ENCODE measurements around the gene RGS5. TPM values are rescaled to one million over a fixed set of nuclear protein-coding genes. Genes with fewer than 3 reads are reported as not detected.

RGS5 gene
- polyA plus RNA-seq, 1 donor (not counting 4 experiments of a cell fraction or from before 2014, with no cell fraction given), result 4.1 TPM

DNA sequence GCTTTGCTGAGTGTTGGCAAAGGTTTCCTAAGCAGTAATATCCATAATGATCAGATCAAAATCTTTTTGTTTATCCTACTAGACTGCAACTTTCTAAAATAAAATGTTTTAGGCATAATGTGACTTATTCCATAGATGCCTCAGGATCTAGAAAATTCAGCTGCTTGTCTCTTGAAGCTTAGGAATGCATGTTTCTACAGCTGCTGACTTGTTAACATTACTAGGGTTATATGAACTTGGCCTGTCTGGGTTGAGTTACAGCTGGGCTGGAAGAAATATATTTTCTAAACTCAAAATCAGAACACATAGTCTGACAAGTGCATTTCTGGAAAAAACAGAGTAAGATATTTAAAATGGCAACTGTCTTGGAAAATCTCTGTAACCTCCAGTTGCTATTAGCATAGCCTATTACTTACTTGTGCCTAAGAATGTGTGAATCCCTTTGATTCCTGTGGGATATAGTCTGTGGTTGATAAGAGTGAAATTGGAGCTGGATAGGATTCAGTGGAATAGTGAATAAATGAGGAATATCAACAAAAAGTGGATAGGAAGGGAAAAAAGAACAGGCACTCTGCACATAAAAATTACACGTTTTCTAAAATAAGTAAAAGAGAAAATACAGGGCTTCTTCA is 72.4 kb downstream of the RGS5 start:
- H3K9ac ChIP-seq (ENCODE audit: control insufficient read depth, extremely low read depth, insufficient read depth, low read length), result no peak overlapping the region
- H3K4me3 ChIP-seq (ENCODE audit: control insufficient read depth in 2 of 3, extremely low read depth in 1 of 3, insufficient read depth in 2 of 3, low read depth in 1 of 3, low read length in 3 of 3), result no peak overlapping the region
- H3K9me3 ChIP-seq (ENCODE audit: control insufficient read depth, low read depth, low read length), result no peaks in the 10 kb centered on the region
- no peaks in the 10 kb centered on the region for H4K20me1 ChIP-seq (ENCODE audit: control insufficient read depth, extremely low read depth, insufficient read depth, low read length)
- DNase-seq (ENCODE audit: low read depth, low spot score) (no peak), FAIRE-seq (no peak)
- no peak overlapping the region for H3K4me2 ChIP-seq (ENCODE audit: control insufficient read depth, extremely low read depth, insufficient read depth, low read depth, low read length)
- TF ChIP-seq CTCF (optimal IDR thresholded peaks at IDR 0.05 in 1 of 3, IDR thresholded peaks at IDR 0.05 in 1 of 3, conservative IDR thresholded peaks at IDR 0.05 in 1 of 3; ENCODE audit: extremely low read depth in 1 of 3, insufficient read depth in 2 of 3, low read length in 3 of 3) (no peak), EZH2 (IDR thresholded peaks at IDR 0.05; ENCODE audit: low read length) (no peak)
- H3K36me3 ChIP-seq (ENCODE audit: control insufficient read depth in 2 of 2, extremely low read depth in 1 of 2, insufficient read depth in 2 of 2, low read length in 2 of 2), result no peaks in the 10 kb centered on the region
- no peaks in the 10 kb centered on the region for H3K27me3 ChIP-seq (ENCODE audit: control insufficient read depth, extremely low read depth, insufficient read depth, low read length)
- H3K4me1 ChIP-seq (ENCODE audit: control insufficient read depth, extremely low read depth, insufficient read depth, low read length), result no peaks in the 10 kb centered on the region
- no peaks in the 10 kb centered on the region for H3K79me2 ChIP-seq (ENCODE audit: control insufficient read depth, insufficient read depth, low read length)
- dilution Hi-C loops (cut with MboI; ENCODE audit: extremely low pct_ligation_motif_present, low sequenced_read_pairs), result no loop called here
- H2AFZ ChIP-seq (ENCODE audit: control insufficient read depth, low read length), result no peak overlapping the region
- no peak overlapping the region for H3K27ac ChIP-seq (ENCODE audit: control insufficient read depth, insufficient read depth, low read length)
- H3K9me1 ChIP-seq (ENCODE audit: control insufficient read depth, extremely low read depth, insufficient read depth, low read length), result no peaks in the 10 kb centered on the region

- no peak overlapping the region for H2AFZ ChIP-seq (ENCODE audit: control insufficient read depth, low read length)
- no peak for FAIRE-seq
Observed at GRCh38 chr1:163128282-163128681, 74.4 kb downstream of the RGS5 start.

More at GRCh38 chr1:163128282-163128681, 74.4 kb downstream of the RGS5 start:
- no peak for DNase-seq (ENCODE audit: low read depth, low spot score)
- no peaks in the 10 kb centered on the region for H3K4me1 ChIP-seq (ENCODE audit: control insufficient read depth, extremely low read depth, insufficient read depth, low read length)
- dilution Hi-C loops (cut with MboI; ENCODE audit: extremely low pct_ligation_motif_present, low sequenced_read_pairs), result no loop called here
- H3K27me3 ChIP-seq (ENCODE audit: control insufficient read depth, extremely low read depth, insufficient read depth, low read length), result no peaks in the 10 kb centered on the region
- no peaks in the 10 kb centered on the region for H4K20me1 ChIP-seq (ENCODE audit: control insufficient read depth, extremely low read depth, insufficient read depth, low read length)
- no peak overlapping the region for H3K4me3 ChIP-seq (ENCODE audit: control insufficient read depth in 2 of 3, extremely low read depth in 1 of 3, insufficient read depth in 2 of 3, low read depth in 1 of 3, low read length in 3 of 3)
- TF ChIP-seq CTCF (optimal IDR thresholded peaks at IDR 0.05 in 1 of 3, IDR thresholded peaks at IDR 0.05 in 1 of 3, conservative IDR thresholded peaks at IDR 0.05 in 1 of 3; ENCODE audit: extremely low read depth in 1 of 3, insufficient read depth in 2 of 3, low read length in 3 of 3), result no peak
- no peak for TF ChIP-seq EZH2 (IDR thresholded peaks at IDR 0.05; ENCODE audit: low read length)
- no peak overlapping the region for H3K9ac ChIP-seq (ENCODE audit: control insufficient read depth, extremely low read depth, insufficient read depth, low read length)
- H3K27ac ChIP-seq (ENCODE audit: control insufficient read depth, insufficient read depth, low read length), result no peak overlapping the region
- no peaks in the 10 kb centered on the region for H3K79me2 ChIP-seq (ENCODE audit: control insufficient read depth, insufficient read depth, low read length)
- no peaks in the 10 kb centered on the region for H3K9me1 ChIP-seq (ENCODE audit: control insufficient read depth, extremely low read depth, insufficient read depth, low read length)
- no peaks in the 10 kb centered on the region for H3K9me3 ChIP-seq (ENCODE audit: control insufficient read depth, low read depth, low read length)
- H3K36me3 ChIP-seq (ENCODE audit: control insufficient read depth in 2 of 2, extremely low read depth in 1 of 2, insufficient read depth in 2 of 2, low read length in 2 of 2), result no peaks in the 10 kb centered on the region
- no peak overlapping the region for H3K4me2 ChIP-seq (ENCODE audit: control insufficient read depth, extremely low read depth, insufficient read depth, low read depth, low read length)
